Fibroblast of skin of left quadriceps (primary cell): Measurements from ENCODE around the gene SCTR.

Experiments
- DNase-seq, 2 experiments: peaks; one replicate each; pipeline ENCODE4 v3.0.0-alpha.2; 2013; ENCODE audit warnings: low read depth in 2 of 2

The SCTR gene

DNA sequence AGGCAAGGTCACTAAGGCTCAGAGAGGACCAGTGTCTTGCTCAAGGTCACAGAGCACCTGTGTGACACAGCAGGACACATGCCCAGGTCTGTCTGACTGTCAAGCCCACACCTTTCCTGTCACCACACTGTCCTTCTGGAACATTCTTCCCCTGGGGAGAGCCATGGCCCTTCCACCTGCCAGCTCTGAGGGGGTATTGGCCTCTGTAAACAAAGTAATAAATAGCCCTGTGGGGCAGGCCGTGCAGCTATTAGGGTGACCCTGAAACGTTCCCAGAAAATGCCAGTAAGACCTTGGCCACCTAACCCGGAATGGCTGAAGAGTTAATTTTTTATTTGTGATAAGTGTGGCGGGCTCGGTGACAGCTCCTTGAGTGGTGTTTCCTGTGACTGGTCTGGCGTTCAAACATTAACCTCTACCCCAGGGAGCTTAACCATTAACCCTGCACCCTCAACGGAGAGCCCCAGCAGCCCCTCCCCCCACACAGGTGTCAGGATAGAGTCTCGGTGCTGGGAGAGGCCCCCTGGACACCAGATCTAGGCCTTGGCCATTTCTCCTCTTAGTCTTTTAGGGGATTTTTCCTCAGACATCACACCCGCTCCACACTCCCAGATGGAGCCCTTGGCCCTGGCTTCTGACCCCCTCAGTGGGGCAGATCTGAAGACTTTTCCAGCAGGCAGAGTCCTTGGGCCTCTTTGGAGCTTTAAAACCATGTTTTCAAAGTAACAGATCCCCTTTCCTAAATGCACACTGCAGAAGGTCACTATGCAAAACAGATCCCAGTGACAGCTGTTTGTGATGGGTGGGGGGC lies 36.6 kb downstream of the SCTR start:
- DNase-seq = no peak

DNA sequence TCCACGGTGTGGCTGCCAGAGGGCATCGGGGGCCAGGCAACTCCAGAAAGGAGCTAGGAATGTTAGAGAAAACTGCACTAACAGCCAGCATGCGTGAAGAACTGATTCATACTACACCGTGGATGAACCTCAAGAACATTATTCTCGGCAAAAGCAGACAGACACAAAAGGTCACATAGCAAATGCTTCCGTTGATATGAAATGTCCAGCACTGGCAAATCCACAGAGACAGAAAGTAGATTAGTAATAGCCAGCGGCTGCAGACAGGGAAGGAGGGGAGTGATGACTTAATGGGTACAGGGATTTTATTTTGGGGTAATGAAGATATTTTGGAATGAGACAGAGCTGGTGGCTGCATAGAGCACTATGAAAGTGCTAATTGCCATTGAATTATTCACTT lies 37.4 kb downstream of the SCTR start:
- no peak for DNase-seq

DNA sequence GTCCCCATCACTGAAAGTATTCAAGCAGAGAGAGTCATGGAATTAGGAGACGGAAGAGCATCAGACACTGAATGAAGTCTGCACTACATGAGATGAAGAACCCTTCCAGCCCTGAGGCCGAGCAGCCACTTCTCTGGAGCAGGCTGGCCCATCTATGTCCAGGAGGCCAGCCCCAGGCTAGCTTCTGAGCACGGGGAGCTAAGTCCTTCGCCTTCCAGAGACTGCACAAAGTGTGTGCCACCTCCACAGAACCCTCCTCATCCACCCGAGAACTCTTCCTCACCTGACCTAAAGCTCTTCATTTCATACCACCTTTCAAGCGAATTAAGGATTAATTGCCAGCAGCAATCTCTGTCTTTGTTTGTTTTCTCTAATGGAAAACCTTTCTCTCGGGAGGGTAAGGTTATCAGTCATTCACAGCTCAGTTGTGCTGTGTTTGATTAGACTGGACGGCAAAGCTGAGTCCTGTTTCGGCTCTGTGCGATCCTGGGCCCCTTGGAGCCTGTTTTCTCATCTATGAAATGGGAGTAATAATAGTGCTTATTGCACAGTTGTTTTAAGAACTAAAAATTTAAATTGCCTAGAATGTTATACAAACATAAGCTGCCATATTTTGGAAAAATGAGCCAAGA lies 38.0 kb downstream of the SCTR start:
- no peak for DNase-seq

DNA sequence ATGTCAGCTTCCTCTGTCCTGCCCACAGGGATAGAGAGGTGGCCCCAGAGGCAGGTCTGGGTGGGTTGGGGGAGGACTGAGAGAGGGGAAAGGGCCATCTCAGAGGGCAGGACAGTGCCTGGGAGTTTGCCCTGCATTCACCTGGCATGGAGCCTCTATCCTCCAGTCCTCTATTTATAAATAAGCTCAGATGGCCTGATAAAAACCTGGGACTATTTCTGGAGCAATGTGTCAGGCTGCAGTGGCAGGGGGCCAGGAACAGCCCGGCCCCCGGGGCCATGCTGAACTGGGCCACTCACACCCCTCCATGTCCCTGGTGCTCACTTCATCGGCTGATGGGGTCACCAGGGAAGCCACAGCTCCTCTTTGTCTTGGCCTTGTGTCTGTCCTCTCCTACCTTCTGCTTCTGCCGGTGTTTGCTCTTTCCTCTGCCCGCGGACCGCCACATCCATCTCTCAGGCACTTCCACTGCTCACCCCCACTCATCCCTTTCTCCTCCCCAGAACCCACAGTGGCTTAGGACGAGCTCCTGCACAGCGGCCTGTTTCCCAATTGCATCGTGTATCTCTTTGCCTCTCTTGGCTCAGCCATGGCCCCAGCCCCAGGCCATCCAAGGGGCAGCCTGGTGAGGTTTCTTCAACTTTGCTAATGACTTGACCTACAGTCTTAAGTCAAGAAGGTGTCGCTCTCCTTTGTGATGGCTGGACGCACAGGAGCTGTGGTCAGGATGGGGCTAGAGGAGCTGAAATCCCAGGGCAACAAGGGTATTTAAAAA lies 38.8 kb downstream of the SCTR start:
- DNase-seq = no peak

DNA sequence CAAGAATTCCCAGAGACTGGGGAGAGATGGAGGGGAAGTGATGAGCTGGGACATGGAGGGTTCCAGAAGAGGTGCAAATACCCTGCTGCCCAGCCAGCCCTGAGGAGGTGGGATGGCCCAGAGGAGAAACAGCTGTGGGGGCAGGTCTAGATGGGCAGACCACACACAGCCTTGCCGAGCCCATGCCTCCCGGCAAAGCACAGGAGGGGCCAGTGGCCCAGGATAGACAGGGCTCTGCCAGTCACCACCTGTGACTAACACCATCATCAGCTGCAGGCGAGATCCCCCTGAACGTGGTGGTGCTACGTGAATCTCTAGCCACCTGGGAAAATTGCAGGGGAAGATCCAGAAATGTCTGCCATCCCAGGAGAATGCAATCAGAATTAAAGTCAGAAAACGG lies 39.4 kb downstream of the SCTR start:
- DNase-seq = no peak

DNA sequence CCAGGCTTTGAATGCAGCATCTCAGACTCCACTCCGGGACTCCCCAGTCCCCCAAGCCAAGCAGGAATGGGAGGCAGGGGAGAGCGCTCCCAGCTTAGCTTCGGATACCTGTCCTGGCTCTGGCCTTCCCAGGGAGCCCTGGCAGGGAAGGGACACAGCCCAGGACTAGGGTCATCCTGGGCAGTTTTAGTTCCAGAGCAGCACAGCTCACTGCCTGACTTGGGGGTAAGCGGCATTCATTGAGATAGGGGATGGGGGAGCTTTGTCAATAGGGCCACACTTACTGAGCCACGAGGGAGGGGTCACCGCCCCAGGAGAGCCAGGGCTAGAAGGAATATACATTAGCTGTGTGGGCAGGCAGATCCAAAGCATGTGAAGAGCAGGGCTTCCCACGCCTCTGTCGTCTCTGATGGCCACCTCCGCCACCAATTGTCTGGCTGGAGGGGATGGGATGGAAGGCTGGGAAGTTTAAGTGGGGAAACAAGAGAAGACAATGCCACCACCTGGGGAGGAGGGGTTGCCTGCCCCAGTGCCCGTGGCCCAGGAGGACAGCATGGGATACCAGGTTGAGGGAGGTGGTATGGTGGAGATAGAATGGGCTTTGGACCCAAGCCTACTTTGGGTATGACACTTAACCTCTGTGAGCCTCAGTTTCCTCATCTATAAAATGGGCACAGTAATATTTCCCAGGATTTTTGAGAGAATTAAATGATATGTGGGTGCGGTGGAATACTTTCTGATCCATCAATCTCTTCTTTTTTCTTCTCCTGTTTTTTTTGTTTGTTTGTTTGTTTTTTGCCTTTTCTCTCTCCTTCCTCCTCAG lies 40.2 kb downstream of the SCTR start:
- no peak for DNase-seq

DNA sequence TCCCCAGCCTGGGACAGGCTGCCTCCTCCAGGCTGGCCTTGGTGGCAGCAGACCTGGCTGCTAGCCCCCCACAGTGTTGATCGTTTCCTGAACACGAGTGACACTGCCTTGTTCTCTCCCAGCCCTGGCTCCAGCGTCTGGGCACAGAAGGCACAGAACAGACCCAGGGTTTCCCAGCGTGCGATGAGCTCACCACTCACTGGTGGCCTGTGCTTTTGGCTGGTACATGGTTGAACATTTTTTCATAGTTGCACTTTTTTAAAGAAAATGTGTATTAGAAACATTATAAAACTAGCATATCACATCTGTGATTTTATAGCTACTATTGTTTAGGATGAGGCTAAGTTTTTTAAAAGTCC lies 40.9 kb downstream of the SCTR start:
- DNase-seq = no peak

DNA sequence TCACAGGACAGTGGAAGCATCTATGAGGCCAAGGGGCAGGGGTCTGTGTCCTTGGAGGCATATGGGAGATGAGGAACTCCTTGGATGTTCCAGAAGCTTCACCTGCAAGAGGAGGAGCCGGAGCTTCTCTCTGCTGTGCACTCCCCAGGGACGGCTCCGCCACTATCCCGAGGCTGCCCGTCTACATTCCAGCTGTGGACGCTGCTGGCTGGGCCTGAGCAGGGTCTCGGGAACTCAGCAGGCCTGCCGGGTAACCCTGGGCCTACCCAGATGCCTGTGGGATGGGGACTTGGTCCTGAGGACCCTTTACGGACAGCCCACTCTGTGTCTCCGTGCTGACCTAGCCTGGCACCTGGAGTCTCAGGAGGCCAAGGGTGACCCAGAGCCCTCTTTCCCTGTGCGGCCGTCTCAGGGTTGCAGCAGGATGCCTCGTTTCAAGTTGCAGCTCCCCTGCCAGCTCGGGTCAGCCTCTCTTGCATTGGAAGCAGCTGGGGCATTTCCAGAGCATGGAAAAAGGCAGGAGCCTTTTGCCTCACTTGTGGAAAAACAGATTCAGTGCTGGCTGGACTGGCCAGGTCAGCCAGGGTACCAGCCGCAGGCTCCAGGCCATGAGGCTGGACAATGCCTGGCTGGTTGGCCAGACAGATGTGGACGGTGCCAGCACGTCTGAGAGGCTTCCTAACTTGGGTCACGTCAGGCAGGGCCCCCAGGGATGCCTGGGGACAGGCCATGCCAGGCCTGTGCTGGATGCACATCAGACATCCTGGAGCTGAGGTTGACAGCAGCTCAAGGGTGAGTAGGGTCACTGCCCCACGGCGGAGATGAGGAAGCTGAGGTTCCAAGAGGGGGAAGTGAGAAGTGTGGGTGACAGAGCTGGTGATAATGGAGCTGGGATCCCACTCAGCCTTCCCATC lies 41.5 kb downstream of the SCTR start:
- DNase-seq = no peak

DNA sequence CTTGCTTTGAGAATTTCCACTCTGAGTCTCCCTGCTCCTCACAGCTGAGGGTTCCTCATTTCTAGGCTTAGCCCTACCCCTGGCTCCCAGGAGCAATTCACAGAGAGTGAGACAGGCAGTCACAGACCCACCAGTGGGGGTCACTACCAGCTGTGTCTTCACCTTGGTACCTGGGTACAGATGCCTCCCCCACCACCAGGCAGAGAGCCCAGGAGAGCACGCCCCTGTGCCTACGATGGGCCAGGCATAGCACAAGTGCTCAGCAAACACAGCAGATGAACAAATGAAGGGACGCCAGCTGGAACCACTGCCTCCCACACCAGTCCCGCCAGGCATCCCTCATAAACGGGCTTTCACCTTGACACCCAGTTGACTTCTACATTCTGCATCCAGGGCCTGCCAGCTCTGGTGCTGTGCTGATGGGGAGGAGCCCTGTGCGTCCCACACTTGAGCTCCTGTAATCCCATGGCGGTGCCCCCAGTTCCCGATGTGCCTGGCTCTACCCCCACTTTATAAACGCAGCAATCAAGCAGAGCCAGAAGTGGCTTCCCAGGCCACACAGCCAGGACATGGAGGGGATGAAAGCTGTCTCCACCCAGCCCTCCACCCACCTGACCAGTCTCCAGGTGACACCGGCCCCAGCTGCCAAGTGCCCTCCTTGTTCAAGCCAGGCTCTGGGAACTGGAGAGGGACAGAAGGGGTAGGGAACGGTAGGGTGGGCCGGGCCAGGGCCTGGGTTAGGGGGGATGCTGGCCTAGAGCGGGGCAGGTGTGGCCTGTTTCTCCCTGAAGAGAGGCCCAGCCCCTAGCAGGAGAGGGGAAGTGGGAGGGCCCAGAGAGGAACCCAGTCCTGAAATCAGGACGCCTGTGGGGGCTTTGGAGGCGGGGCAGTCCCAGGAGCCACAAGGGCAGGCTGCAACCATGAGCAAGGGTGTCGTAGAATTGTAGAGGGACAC lies 42.5 kb downstream of the SCTR start:
- no peak for DNase-seq

DNA sequence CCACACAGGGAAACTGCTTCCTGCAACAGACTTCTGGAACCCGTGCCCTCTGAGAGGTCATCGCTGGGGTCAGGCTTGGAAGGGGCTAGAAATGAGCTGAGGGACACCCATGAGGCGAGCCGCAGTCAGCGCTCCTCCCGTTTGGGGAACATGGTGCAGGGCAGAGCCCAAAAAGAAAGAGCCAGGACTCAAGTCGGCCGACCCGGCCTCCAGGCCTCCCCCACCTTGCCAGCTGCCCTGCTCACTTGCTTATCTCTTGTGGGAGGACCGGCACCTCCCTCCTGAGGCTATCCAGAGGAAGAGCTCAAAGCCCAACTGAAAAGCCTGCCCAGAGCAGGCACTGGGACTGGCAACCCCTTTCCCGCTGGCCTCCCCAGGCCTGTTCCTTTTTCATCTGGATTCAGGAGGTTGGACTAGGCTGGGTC lies 43.6 kb downstream of the SCTR start:
- DNase-seq = no peak

DNA sequence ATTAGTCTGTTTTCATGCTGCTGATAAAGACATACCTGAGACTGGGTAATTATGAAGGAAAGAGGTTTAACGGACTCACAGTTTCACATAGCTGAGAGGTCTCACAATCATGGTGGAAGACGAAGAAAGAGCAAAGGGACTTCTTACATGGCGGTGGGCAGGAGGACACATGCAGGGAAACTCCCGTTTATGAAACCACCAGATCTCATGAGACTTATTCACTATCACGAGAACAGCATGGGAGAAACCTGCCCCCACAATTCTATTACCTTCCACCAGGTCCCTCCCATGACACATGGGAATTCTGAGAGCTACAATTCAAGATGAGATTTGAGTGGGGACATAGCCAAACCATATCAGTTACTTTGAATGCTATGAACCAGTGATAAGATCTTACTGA lies 44.1 kb downstream of the SCTR start:
- DNase-seq = no peak

DNA sequence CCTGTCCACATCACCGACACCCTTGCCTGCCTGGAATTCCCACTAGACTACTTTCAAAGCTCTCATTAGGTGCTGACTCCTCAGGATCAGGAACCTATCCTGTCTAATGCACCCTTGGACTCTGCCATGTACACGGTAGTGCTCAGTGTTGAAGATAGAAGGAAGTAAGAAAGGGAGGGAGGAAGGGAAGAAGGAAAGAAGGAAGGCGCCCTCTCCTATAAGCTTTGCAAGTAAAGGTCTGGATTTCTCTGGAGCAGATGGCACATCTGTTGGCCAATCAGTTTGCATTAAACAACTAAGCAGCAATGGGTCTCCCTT lies 45.3 kb downstream of the SCTR start:
- DNase-seq = no peak

DNA sequence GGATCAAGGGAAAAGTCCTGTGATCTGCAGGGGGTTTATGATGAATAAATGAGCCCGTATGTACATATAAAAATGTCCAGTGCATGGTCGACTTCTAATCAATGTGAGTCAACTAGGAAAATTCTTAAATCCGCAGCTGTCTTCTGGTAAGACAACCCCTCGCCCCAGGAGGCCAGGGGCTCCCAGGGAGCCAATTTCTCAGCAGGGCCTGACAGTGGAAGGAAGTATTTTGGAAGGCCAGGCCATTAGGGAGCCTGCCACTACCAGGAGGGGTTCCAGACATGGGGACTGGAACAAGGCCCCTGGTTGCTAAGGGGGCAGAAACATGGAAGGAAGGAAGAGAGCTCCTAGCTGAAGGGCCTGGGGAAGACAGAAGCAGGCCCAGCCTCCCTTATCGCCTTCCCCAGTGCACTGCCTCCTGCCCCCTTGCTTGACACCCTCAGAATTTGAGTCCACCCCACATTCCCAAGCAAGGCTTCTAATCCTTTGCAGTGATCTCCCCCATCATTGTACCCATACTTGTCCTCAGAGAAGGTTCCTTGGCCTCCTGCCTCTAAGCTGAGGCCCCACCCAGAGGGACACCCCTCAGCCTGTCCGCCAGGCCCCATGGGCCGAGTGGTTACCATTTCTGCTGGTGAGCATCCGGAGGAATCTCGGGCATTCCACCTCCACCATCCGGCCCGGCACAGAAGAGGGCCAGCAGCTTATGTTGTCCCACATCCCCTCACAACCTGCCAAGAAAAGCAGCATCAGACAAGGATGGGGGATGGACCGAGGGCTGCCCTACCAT lies 45.9 kb downstream of the SCTR start:
- no peak for DNase-seq

DNA sequence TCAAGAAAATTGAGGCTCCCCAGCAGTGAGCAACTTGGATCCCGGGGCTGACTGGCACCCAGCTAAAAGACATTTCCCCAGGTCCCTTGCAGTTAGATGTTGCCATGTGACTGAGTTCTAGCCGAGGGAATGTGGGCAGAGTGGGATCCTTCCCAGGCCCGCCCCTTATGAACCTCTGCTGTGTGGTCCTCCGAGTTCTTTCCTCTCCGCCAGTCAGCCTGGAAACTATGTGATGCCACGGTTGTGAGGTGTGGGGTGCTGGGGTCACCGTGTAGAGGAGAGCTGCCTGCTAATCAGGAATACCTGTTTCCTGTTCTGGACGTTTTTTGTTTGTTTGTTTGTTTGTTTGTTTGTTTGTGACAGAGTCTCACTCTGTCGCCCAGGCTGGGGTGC lies 47.2 kb downstream of the SCTR start:
- no peak for DNase-seq

DNA sequence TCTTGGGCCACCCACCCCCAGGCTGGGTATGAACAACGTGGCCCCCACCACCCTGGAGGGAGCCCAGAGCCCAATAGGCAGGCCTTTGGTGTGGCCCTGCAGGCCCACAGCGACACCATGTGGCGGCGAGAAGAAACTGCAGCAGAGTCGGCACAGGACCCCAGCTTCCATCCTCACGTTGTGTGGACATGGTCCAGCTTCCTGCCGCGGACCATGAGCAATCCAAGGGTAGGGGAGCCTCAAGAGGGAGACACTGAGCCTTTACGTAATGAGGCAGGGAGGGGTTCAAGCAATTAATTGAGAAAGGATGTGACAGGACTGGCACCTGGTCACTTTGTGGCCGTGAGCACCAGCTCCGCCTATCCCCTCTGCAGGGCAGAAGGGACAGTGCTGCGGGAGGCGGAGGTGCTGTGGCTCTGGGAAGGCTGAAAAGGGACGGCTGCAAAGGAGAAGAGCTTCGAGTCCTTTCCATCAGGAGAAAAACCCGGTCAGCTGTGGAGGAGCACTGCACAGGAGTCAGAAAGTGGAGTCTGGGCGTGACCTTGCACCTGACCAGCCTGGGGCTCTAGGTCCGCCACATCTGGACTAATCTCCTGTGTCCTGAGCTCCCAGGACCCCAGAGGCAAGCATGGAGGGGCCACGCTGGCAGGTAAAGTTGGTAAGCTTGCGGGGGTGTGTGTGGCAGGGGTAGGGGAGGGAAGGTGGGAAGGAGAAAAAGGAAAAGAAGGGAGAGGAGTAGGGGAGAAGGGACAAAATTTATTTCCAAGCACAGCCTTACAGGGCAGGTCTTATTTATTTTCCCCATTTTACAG lies 47.8 kb downstream of the SCTR start:
- DNase-seq = peak; percentile 10 to 15

DNA sequence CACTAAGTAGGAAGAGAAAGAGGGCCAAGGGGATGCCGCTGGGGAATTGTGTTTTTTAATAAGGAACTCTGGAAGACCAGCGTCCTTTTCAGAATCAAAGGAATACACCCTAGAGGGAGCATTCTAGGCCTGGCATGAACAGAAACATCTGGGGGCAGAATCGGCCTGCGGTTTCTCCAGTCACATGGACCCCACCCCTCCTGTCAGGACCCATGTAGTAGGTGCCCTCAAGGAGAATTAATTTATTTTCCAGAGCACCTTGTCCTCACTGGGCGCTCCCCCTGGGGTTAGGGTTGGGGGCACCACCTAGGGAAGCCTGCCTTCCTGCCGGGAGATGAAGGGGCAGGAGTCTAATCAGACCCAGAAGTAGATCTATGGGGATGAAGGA lies 48.4 kb downstream of the SCTR start:
- DNase-seq = no peak

DNA sequence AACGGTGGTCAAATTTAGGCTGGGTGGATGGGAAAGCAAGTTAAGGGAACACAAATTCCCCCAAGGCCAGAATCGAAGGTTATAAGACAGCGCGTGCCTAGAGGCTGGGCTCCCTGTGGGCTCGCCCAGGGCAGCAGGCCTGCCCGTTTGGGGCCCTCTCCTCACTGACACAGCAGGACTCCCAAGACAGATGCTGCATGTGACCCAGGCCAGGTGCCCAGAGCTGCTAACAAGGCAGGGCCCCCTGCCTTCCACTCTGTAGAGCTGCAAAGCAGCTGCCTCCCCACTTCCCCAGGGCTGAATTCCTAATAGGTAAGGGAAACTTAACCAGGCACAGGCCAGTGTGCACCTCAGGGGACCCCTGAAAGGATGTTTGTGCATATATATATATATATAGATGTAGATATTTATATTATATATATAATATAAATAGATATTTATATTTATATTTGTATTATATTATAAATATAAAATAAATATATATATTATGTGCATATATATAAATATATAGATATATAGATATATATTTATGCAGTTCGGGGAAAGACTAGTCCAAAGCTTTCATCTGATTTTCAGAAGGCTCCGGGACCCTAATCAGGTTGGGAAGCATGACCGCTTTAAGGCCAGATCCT lies 48.9 kb downstream of the SCTR start:
- no peak for DNase-seq
